ENCODE results near the gene BMP5. TPM values are rescaled to one million over a fixed set of nuclear protein-coding genes. Genes with fewer than 3 reads are reported as not detected.

Gene BMP5
- total and polyA plus RNA-seq, 2 of the 8 experiments (the other 6 are each of a cell fraction or from before 2014, with no cell fraction given), result 0.02 TPM; not detected in 1

DNA sequence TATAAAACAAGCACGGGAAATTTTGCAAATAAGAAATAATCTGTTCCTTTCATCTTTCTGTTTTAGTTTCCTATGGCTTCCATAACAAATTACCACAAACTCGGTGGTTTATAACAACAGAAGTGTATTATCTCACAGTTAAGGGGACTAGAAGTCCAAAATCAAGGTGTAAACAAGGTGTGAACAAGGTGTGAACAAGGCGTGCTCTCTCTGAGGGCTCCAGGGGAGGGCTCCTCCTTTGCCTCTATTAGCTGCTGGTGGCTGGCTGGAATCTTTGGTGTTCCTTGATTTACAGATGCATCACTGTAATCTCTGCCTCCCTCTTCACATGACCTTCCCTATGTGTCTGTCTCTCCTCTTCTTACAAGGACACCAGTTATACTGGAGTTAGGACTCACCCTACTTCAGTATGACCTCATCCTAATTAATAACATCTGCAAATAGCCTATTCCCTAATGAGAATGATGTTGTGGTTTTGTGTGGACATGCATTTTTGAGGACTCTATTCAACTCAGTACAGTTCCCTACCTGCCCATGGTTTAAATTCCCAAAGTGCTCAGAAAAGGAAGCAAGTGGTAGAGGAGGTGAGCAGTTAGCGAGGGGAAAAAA is 17.5 kb upstream of the BMP5 start (continued):
- TF ChIP-seq, protein P1, sequence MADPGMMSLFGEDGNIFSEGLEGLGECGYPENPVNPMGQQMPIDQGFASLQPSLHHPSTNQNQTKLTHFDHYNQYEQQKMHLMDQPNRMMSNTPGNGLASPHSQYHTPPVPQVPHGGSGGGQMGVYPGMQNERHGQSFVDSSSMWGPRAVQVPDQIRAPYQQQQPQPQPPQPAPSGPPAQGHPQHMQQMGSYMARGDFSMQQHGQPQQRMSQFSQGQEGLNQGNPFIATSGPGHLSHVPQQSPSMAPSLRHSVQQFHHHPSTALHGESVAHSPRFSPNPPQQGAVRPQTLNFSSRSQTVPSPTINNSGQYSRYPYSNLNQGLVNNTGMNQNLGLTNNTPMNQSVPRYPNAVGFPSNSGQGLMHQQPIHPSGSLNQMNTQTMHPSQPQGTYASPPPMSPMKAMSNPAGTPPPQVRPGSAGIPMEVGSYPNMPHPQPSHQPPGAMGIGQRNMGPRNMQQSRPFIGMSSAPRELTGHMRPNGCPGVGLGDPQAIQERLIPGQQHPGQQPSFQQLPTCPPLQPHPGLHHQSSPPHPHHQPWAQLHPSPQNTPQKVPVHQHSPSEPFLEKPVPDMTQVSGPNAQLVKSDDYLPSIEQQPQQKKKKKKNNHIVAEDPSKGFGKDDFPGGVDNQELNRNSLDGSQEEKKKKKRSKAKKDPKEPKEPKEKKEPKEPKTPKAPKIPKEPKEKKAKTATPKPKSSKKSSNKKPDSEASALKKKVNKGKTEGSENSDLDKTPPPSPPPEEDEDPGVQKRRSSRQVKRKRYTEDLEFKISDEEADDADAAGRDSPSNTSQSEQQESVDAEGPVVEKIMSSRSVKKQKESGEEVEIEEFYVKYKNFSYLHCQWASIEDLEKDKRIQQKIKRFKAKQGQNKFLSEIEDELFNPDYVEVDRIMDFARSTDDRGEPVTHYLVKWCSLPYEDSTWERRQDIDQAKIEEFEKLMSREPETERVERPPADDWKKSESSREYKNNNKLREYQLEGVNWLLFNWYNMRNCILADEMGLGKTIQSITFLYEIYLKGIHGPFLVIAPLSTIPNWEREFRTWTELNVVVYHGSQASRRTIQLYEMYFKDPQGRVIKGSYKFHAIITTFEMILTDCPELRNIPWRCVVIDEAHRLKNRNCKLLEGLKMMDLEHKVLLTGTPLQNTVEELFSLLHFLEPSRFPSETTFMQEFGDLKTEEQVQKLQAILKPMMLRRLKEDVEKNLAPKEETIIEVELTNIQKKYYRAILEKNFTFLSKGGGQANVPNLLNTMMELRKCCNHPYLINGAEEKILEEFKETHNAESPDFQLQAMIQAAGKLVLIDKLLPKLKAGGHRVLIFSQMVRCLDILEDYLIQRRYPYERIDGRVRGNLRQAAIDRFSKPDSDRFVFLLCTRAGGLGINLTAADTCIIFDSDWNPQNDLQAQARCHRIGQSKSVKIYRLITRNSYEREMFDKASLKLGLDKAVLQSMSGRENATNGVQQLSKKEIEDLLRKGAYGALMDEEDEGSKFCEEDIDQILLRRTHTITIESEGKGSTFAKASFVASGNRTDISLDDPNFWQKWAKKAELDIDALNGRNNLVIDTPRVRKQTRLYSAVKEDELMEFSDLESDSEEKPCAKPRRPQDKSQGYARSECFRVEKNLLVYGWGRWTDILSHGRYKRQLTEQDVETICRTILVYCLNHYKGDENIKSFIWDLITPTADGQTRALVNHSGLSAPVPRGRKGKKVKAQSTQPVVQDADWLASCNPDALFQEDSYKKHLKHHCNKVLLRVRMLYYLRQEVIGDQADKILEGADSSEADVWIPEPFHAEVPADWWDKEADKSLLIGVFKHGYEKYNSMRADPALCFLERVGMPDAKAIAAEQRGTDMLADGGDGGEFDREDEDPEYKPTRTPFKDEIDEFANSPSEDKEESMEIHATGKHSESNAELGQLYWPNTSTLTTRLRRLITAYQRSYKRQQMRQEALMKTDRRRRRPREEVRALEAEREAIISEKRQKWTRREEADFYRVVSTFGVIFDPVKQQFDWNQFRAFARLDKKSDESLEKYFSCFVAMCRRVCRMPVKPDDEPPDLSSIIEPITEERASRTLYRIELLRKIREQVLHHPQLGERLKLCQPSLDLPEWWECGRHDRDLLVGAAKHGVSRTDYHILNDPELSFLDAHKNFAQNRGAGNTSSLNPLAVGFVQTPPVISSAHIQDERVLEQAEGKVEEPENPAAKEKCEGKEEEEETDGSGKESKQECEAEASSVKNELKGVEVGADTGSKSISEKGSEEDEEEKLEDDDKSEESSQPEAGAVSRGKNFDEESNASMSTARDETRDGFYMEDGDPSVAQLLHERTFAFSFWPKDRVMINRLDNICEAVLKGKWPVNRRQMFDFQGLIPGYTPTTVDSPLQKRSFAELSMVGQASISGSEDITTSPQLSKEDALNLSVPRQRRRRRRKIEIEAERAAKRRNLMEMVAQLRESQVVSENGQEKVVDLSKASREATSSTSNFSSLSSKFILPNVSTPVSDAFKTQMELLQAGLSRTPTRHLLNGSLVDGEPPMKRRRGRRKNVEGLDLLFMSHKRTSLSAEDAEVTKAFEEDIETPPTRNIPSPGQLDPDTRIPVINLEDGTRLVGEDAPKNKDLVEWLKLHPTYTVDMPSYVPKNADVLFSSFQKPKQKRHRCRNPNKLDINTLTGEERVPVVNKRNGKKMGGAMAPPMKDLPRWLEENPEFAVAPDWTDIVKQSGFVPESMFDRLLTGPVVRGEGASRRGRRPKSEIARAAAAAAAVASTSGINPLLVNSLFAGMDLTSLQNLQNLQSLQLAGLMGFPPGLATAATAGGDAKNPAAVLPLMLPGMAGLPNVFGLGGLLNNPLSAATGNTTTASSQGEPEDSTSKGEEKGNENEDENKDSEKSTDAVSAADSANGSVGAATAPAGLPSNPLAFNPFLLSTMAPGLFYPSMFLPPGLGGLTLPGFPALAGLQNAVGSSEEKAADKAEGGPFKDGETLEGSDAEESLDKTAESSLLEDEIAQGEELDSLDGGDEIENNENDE (IDR thresholded peaks at IDR 0.05; ENCODE audit: insufficient replicate concordance, low read length), result no peak
- TF ChIP-seq MAFK (IDR thresholded peaks at IDR 0.05; ENCODE audit: low read depth, low read length) (no peak), USF2 (IDR thresholded peaks at IDR 0.05; ENCODE audit: low read length) (no peak), EGR1 (IDR thresholded peaks at IDR 0.05; ENCODE audit: borderline replicate concordance, low read depth, low read length) (no peak), RNF2 (IDR thresholded peaks at IDR 0.05; ENCODE audit: borderline replicate concordance, low read depth, low read length, missing control alignments, poor library complexity, severe bottlenecking) (no peak), POLR2AphosphoS5 (IDR thresholded peaks at IDR 0.05; ENCODE audit: low read depth, low read length) (no peak)
